CD4-positive, alpha-beta T cell (primary cell): ENCODE measurements around the gene CSAG3. TPM values are rescaled to one million over a fixed set of nuclear protein-coding genes. Genes with fewer than 3 reads are reported as not detected.
"Not testable (repeated sequence)": the region's sequence is repeated elsewhere in the genome, so short reads cannot be mapped to it uniquely, and the experiment has no call there.

Source experiments
- ATAC-seq: fragments of 200-7000 bp; cut with Tn5 transposase; one replicate; pipeline ENCODE4 v1.10.0; 2022; ENCODE audit warnings: mild to moderate bottlenecking; ENCODE audit not compliant: poor library complexity
- CTCF ChIA-PET: fragments of 350-600 bp; sonication (Branson Sonifier 250); formaldehyde crosslinking; loops from one replicate; lab custom pipeline; 2021; ENCODE audit warnings: antibody characterized with exemption, inconsistent platforms; lab: Charles Lee
- POLR2A ChIA-PET: fragments of 350-600 bp; sonication (Branson Sonifier 250); formaldehyde crosslinking; loops from one replicate; lab custom pipeline; 2021; ENCODE audit warnings: antibody characterized with exemption, inconsistent platforms; lab: Charles Lee
- DNase-seq, 14 experiments: peaks; one replicate each; pipeline ENCODE4 v3.0.0-alpha.2; 2013 to 2020; ENCODE audit warnings: mixed read lengths in 2 of 14
- H3K27ac ChIP-seq, 2 donors: one replicate each; pipeline versions ENCODE4 v1.5.1 to v1.7.0; 2013; ENCODE audit warnings: low read length in 2 of 2, low read depth in 1 of 2, mild to moderate bottlenecking in 1 of 2
- H3K27me3 ChIP-seq, 2 experiments: 1 replicate in 1 of 2; 2 replicates in 1 of 2; pipeline versions ENCODE4 v1.6.1 to v1.7.0; 2013; ENCODE audit warnings: low read length in 2 of 2, control low read depth in 1 of 2, mild to moderate bottlenecking in 1 of 2, moderate library complexity in 1 of 2; ENCODE audit not compliant: insufficient read depth in 2 of 2, control insufficient read depth in 1 of 2
- H3K36me3 ChIP-seq: one replicate; pipeline ENCODE4 v1.6.1; 2013; ENCODE audit warnings: low read length, control low read depth; ENCODE audit not compliant: insufficient read depth
- H3K4me1 ChIP-seq: one replicate; pipeline ENCODE4 v1.6.1; 2013; ENCODE audit warnings: low read length, control low read depth; ENCODE audit not compliant: insufficient read depth
- H3K4me3 ChIP-seq: one replicate; pipeline ENCODE4 v1.5.1; 2013; ENCODE audit warnings: mild to moderate bottlenecking, low read length, moderate library complexity
- H3K9me3 ChIP-seq, 2 experiments: 1 replicate in 1 of 2; 2 replicates in 1 of 2; pipeline versions ENCODE4 v1.6.1 to v1.7.0; 2013; ENCODE audit warnings: low read length in 2 of 2, mild to moderate bottlenecking in 2 of 2, control low read depth in 1 of 2, moderate library complexity in 1 of 2; ENCODE audit not compliant: control insufficient read depth in 1 of 2, insufficient read depth in 1 of 2
- H3K27ac Mint-ChIP-seq: one replicate; pipeline ENCODE4 v1.8.0; 2020; ENCODE audit warnings: mixed read lengths
- H3K27me3 Mint-ChIP-seq: one replicate; pipeline ENCODE4 v1.8.0; 2021; ENCODE audit warnings: mixed read lengths
- H3K36me3 Mint-ChIP-seq: one replicate; pipeline ENCODE4 v1.8.0; 2021; ENCODE audit warnings: low read depth, mixed read lengths
- H3K4me1 Mint-ChIP-seq: one replicate; pipeline ENCODE4 v1.8.0; 2021; ENCODE audit warnings: low read depth, mixed read lengths
- H3K4me3 Mint-ChIP-seq: one replicate; pipeline ENCODE4 v1.8.0; 2020; ENCODE audit warnings: mild to moderate bottlenecking, mixed read lengths
- H3K9me3 Mint-ChIP-seq: one replicate; pipeline ENCODE4 v1.8.0; 2020; ENCODE audit warnings: mixed read lengths
- CTCF ChIP-seq: fragments of 200-600 bp; IDR thresholded peaks from one replicate; pipeline ENCODE4 v1.8.0; 2022; ENCODE audit warnings: antibody characterized with exemption, mild to moderate bottlenecking
- intact Hi-C, 2 experiments: fragments of 100-400 bp; cut with DNase I in 1 of 2; cut with micrococcal nuclease in 1 of 2; formaldehyde crosslinking; loops; one replicate each; pipeline versions ENCODE4 v1.15.1 to v1.9.0; 2023 to 2025; cut with DNase I, micrococcal nuclease
- polyA plus RNA-seq, 2 donors: library from polyadenylated mRNA; unstranded; fragments of 120-200 nt; gene quantifications; one replicate each; pipeline ENCODE4 v1.2.1, GENCODE V29; 2013
- total RNA-seq, 174 experiments: library from RNA in 2 of 174; stranded (reverse) in 2 of 174; gene quantifications; one replicate each; pipeline ENCODE4 v1.2.3 and lab custom pipeline; 2021 to 2026

CSAG3 gene
- total RNA-seq (not detected), total RNA-seq (lab: John Stamatoyannopoulos, UW) (0 to 0.10 (median 0) reads per million in 172 experiments)
- not detected for polyA plus RNA-seq (2013, experiment 1 of 2)
- not detected for polyA plus RNA-seq (2013, experiment 2 of 2)

GRCh38 chrX:152758918-152759317, at the start of gene CSAG3:
CSAG3 (plus strand) TSS chrX:152759218.
- CTCF ChIA-PET, H3K9me3 ChIP-seq, H3K4me3 Mint-ChIP-seq, H3K27ac Mint-ChIP-seq, DNase-seq, H3K36me3 ChIP-seq, H3K27me3 ChIP-seq, intact Hi-C loops, H3K27me3 Mint-ChIP-seq, H3K27ac ChIP-seq, ATAC-seq, H3K4me1 ChIP-seq, POLR2A ChIA-PET, H3K9me3 Mint-ChIP-seq, H3K4me3 ChIP-seq, H3K4me1 Mint-ChIP-seq, H3K36me3 Mint-ChIP-seq: not testable (repeated sequence)

DNA sequence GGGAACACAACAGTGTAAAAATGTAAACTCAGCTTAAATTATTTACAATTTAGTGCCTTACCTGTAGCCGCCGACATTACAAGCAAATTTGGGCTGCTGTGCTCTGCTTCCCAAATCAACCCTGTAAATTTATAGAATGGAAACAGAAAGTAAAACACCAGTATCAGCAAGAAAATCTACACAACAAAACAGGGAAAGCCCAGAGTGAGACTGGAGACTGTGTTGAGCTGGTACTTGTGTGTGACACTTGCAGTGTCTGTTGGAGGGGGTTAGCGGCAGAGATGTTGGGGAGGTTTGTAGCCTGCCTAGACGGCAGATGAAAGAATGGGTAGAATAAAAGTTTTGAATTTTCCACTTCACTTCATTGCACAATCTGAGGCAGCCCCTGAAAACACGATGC, 45.8 kb upstream of the CSAG3 start:
- H3K9me3 ChIP-seq, DNase-seq, ATAC-seq, H3K4me1 Mint-ChIP-seq, H3K27me3 Mint-ChIP-seq, H3K27me3 ChIP-seq, H3K4me1 ChIP-seq, H3K27ac Mint-ChIP-seq, H3K27ac ChIP-seq, intact Hi-C loops, H3K36me3 ChIP-seq, H3K9me3 Mint-ChIP-seq, H3K36me3 Mint-ChIP-seq, H3K4me3 ChIP-seq, POLR2A ChIA-PET, CTCF ChIA-PET, H3K4me3 Mint-ChIP-seq: not testable (repeated sequence)

DNA sequence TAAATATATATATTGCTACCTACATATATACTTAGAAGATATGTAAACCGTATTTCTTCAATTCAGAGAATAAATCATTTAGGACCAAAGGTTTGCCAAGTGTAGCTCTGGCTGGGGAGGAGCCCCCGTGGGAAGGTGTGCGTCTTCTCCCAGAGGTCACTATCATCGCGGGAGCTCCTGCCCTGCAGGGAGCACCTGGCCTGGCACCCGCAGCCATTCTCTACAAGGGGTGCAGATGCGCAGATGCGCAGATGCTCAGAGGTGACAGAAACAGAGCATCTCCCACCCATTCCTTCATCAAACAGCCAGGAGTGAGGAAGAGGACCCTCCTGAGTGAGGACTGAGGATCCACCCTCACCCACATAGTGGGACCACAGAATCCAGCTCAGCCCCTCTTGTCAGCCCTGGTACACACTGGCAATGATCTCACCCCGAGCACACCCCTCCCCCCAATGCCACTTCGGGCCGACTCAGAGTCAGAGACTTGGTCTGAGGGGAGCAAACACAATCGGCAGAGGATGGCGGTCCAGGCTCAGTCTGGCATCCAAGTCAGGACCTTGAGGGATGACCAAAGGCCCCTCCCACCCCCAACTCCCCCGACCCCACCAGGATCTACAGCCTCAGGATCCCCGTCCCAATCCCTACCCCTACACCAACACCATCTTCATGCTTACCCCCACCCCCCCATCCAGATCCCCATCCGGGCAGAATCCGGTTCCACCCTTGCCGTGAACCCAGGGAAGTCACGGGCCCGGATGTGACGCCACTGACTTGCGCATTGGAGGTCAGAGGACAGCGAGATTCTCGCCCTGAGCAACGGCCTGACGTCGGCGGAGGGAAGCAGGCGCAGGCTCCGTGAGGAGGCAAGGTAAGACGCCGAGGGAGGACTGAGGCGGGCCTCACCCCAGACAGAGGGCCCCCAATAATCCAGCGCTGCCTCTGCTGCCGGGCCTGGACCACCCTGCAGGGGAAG, 44.9 kb upstream of the CSAG3 start, which contains the start of gene MAGEA2B:
MAGEA2B (plus strand) TSS at position 814 of the 973 bp plus-strand sequence. CDS start 2,479 bp downstream, outside the sequence.
- H3K36me3 ChIP-seq, H3K27ac ChIP-seq, H3K27me3 Mint-ChIP-seq, H3K4me1 ChIP-seq, H3K36me3 Mint-ChIP-seq, H3K9me3 ChIP-seq, H3K4me1 Mint-ChIP-seq, H3K27me3 ChIP-seq, DNase-seq, ATAC-seq, H3K4me3 ChIP-seq, CTCF ChIA-PET, H3K27ac Mint-ChIP-seq, intact Hi-C loops, H3K9me3 Mint-ChIP-seq, POLR2A ChIA-PET, H3K4me3 Mint-ChIP-seq: not testable (repeated sequence)

DNA sequence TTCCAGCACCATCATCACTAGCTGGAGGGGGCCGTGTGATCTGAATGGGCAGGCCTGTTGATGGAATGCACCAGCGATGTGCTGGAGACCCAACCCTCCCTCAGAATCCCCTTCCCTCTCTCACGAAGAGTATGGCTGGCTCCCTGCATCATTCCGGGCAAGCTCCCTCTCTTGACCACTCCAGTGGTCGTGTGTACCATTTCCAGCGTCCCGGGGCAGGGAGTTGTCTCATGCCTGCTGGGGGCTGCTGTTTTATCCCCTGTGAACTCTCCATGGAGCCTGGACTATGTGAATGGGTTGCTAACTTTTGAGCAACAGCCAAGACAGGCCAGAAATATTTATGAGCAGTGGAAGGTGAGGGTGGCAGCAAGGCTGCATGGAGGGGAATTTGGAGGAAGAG, 33.6 kb upstream of the CSAG3 start:
- no peak for TF ChIP-seq CTCF
- H3K27me3 ChIP-seq: no peaks in the 10 kb centered on the region
- H3K4me1 ChIP-seq: no peaks in the 10 kb centered on the region
- no peak overlapping the region for H3K4me3 Mint-ChIP-seq
- ATAC-seq: no peak
- ChIA-PET CTCF (no interaction called here), POLR2A (no interaction called here)
- no peaks in the 10 kb centered on the region for H3K9me3 ChIP-seq
- H3K36me3 ChIP-seq: no peaks in the 10 kb centered on the region
- H3K36me3 Mint-ChIP-seq: no peaks in the 10 kb centered on the region
- H3K27me3 Mint-ChIP-seq: peaks cover 11% of the 10 kb centered on the region
- no peaks in the 10 kb centered on the region for H3K4me1 Mint-ChIP-seq
- intact Hi-C loops: no loop called here
- H3K27ac ChIP-seq: no peak overlapping the region
- no peaks in the 10 kb centered on the region for H3K9me3 Mint-ChIP-seq
- no peak overlapping the region for H3K4me3 ChIP-seq
- no peak overlapping the region for H3K27ac Mint-ChIP-seq
- no peak for DNase-seq
